Osteoblast (primary cell): ENCODE measurements around the gene MEX3B. TPM values are rescaled to one million over a fixed set of nuclear protein-coding genes. Genes with fewer than 3 reads are reported as not detected.
"Not testable (repeated sequence)": the region's sequence is repeated elsewhere in the genome, so short reads cannot be mapped to it uniquely, and the experiment has no call there.

Experiments
- DNase-seq: peaks from one replicate; pipeline ENCODE4 v3.0.0; 2011; ENCODE audit warnings: low spot score, mixed read lengths; ENCODE audit not compliant: insufficient read length; ENCODE audit errors: missing footprints
- H2AFZ ChIP-seq: 2 replicates; pipeline ENCODE4 v1.6.0; 2011; ENCODE audit warnings: mild to moderate bottlenecking, low read length
- H3K27ac ChIP-seq: 2 replicates; pipeline ENCODE4 v1.5.1; 2011; ENCODE audit warnings: mild to moderate bottlenecking, low read depth, low read length, moderate library complexity
- H3K27me3 ChIP-seq: 2 replicates; pipeline ENCODE4 v1.6.0; 2012; ENCODE audit warnings: mild to moderate bottlenecking, control low read depth, inconsistent platforms, low read length, moderate library complexity; ENCODE audit not compliant: insufficient read depth
- H3K36me3 ChIP-seq: 2 replicates; pipeline ENCODE4 v1.5.1; 2011; ENCODE audit warnings: mild to moderate bottlenecking, low read length, control low read depth, moderate library complexity; ENCODE audit not compliant: insufficient read depth
- H3K4me1 ChIP-seq: 2 replicates; pipeline ENCODE4 v1.5.1; 2011; ENCODE audit warnings: mild to moderate bottlenecking, low read length, control low read depth, moderate library complexity; ENCODE audit not compliant: insufficient read depth
- H3K4me2 ChIP-seq: 2 replicates; pipeline ENCODE4 v1.6.0; 2011; ENCODE audit warnings: mild to moderate bottlenecking, low read length; ENCODE audit not compliant: insufficient read depth
- H3K4me3 ChIP-seq: fragments of 200-600 bp; sonication (generic); 3 replicates; pipeline ENCODE4 v1.5.1; 2012; ENCODE audit warnings: mild to moderate bottlenecking, low read length, inconsistent platforms; ENCODE audit not compliant: insufficient read depth
- H3K79me2 ChIP-seq: 2 replicates; pipeline ENCODE4 v1.6.0; 2012; ENCODE audit warnings: mild to moderate bottlenecking, low read length, control low read depth, inconsistent platforms; ENCODE audit not compliant: insufficient read depth
- H3K9me3 ChIP-seq: 2 replicates; pipeline ENCODE4 v1.5.1; 2011; ENCODE audit warnings: low read depth, low read length, control low read depth
- H4K20me1 ChIP-seq: 2 replicates; pipeline ENCODE4 v1.6.0; 2012; ENCODE audit warnings: mild to moderate bottlenecking, low read length, control low read depth; ENCODE audit not compliant: insufficient read depth
- CTCF ChIP-seq: IDR thresholded peaks from 2 replicates; pipeline ENCODE4 v1.5.1; 2011; ENCODE audit warnings: mild to moderate bottlenecking, low read depth, low read length, moderate library complexity; ENCODE audit errors: extremely low read depth
- total RNA-seq: library from RNA; depleted of rRNA; stranded (reverse); fragments of >200 nt; gene quantifications from 2 replicates; pipeline ENCODE4 v1.2.3, GENCODE V29; 2012

MEX3B gene
- total RNA-seq, 1 donor = 15.2 TPM

GRCh38 chr15:82030176-82030575 lies 15.6 kb downstream of the MEX3B start:
- TF ChIP-seq CTCF = no peak
- Histone ChIP-seq H3K36me3 (no peaks in the 10 kb centered on the region), H3K27ac (no peak overlapping the region), H3K27me3 (no peaks in the 10 kb centered on the region), H3K9me3 (no peaks in the 10 kb centered on the region), H3K79me2 (no peaks in the 10 kb centered on the region), H3K4me1 (no peaks in the 10 kb centered on the region), H3K4me3 (no peak overlapping the region), H4K20me1 (no peaks in the 10 kb centered on the region), H2AFZ (no peak overlapping the region), H3K4me2 (no peak overlapping the region)
- no peak for DNase-seq

- H2AFZ ChIP-seq, H3K9me3 ChIP-seq, H3K4me2 ChIP-seq, H3K36me3 ChIP-seq, DNase-seq, H3K4me3 ChIP-seq, H3K27me3 ChIP-seq, H4K20me1 ChIP-seq, H3K79me2 ChIP-seq, H3K4me1 ChIP-seq, H3K27ac ChIP-seq: not testable (repeated sequence)
Observed at GRCh38 chr15:82028163-82028562, 17.7 kb downstream of the MEX3B start.

- no peak overlapping the region for H2AFZ ChIP-seq
- H3K27me3 ChIP-seq = peaks cover 4% of the 10 kb centered on the region
- no peaks in the 10 kb centered on the region for H4K20me1 ChIP-seq
- no peak for DNase-seq
- no peak overlapping the region for H3K4me3 ChIP-seq
- no peaks in the 10 kb centered on the region for H3K4me1 ChIP-seq
- H3K27ac ChIP-seq = no peak overlapping the region
- no peaks in the 10 kb centered on the region for H3K36me3 ChIP-seq
- H3K79me2 ChIP-seq = no peaks in the 10 kb centered on the region
- H3K4me2 ChIP-seq = no peak overlapping the region
- H3K9me3 ChIP-seq = no peaks in the 10 kb centered on the region
- TF ChIP-seq CTCF = no peak
Observed at GRCh38 chr15:82021992-82022391, 23.8 kb downstream of the MEX3B start.

- no peak overlapping the region for H2AFZ ChIP-seq
- no peaks in the 10 kb centered on the region for H3K36me3 ChIP-seq
- H3K27me3 ChIP-seq = peaks cover 4% of the 10 kb centered on the region
- peak; percentile 78 for DNase-seq
- no peaks in the 10 kb centered on the region for H3K4me1 ChIP-seq
- no peak overlapping the region for H3K27ac ChIP-seq
- H3K79me2 ChIP-seq = no peaks in the 10 kb centered on the region
- no peaks in the 10 kb centered on the region for H3K9me3 ChIP-seq
- no peak overlapping the region for H3K4me3 ChIP-seq
- H3K4me2 ChIP-seq = no peak overlapping the region
- H4K20me1 ChIP-seq = no peaks in the 10 kb centered on the region
- no peak for TF ChIP-seq CTCF
Observed at GRCh38 chr15:82020625-82021394, 25.0 kb downstream of the MEX3B start.
